Mesothelial cell of epicardium (in vitro differentiated cells): Measurements from ENCODE around the gene SYNGR4. TPM values are rescaled to one million over a fixed set of nuclear protein-coding genes. Genes with fewer than 3 reads are reported as not detected.
A peak's percentile ranks its signal among the peaks of the same experiment; 100 is the strongest.
"Not testable (repeated sequence)": the region's sequence is repeated elsewhere in the genome, so short reads cannot be mapped to it uniquely, and the experiment has no call there.

Experiments
- DNase-seq, 2 experiments: peaks; one replicate each; pipeline ENCODE4 v3.0.0; 2021; ENCODE audit warnings: low spot score in 2 of 2; ENCODE audit not compliant: unreplicated experiment in 2 of 2
- H3K27ac Mint-ChIP-seq: 2 replicates; pipeline ENCODE4 v1.8.0; 2021; ENCODE audit warnings: mixed read lengths
- H3K27me3 Mint-ChIP-seq: 2 replicates; pipeline ENCODE4 v1.8.0; 2021; ENCODE audit warnings: low read depth, mixed read lengths
- H3K36me3 Mint-ChIP-seq: 2 replicates; pipeline ENCODE4 v1.8.0; 2021; ENCODE audit warnings: mixed read lengths
- H3K4me1 Mint-ChIP-seq: 2 replicates; pipeline ENCODE4 v1.8.0; 2021; ENCODE audit warnings: mixed read lengths
- H3K4me3 Mint-ChIP-seq: 2 replicates; pipeline ENCODE4 v1.8.0; 2021; ENCODE audit warnings: mild to moderate bottlenecking, moderate library complexity, mixed read lengths
- H3K9me3 Mint-ChIP-seq: 2 replicates; pipeline ENCODE4 v1.8.0; 2021; ENCODE audit warnings: mixed read lengths
- CTCF ChIP-seq: fragments of 200-600 bp; sonication (generic); IDR thresholded peaks from one replicate; pipeline ENCODE4 v1.5.0; 2021; ENCODE audit warnings: antibody characterized with exemption; ENCODE audit not compliant: unreplicated experiment
- total RNA-seq: library from RNA; stranded (reverse); gene quantifications from 3 replicates; pipeline ENCODE4 v1.2.1, GENCODE V29; 2021

SYNGR4 gene
- total RNA-seq, 1 donor from 2014 or later: not detected

DNA sequence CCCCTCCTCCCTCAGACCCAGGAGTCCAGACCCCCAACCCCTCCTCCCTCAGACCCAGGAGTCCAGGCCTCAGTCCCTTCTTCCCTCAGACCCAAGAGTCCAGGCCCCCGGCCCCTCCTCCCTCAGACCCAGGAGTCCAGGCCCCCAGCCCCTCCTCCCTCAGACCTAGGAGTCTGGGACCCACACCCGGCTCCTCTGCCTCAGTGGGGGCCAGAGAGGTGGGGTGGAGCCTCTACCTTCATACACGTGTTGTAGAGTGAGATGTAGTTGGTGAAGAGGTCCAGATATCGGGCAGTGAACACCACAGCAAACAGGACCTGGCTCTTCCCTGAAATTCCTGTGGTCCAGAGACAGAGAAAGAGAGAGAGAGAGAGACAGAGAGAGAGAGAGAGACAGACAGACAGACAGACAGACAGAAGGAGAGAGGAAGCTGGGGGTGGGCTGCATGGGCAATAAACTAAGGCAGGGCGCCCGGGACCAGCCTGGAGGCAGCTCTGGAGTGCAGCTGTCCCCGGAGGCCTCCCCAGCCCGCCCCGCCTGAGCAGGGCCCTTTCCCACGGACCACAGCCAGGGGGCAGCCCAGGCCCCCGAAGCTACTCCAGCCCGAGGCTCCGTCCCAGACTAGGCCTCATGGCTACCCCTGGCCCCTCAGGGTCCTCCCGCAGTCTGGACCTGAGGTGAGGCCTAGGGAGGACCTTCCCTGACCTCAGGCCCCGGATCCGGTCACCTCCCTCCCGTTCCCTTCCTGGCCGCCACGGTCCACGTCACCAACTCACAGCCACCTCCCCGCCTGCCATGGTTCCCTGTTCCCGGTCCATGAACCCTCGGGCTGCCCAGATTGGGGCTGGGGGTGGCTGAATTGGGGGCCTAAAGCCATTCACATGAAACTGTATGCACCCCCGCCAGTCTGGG, 26.3 kb downstream of the SYNGR4 start:
- peak; percentile 52 for TF ChIP-seq CTCF
- peaks cover 28% of the 10 kb centered on the region for H3K4me1 Mint-ChIP-seq
- H3K27me3 Mint-ChIP-seq: peaks cover 20% of the 10 kb centered on the region
- peak in 1 of 2 experiments; percentile 82 for DNase-seq
- peak overlapping the region; percentile 97 for H3K27ac Mint-ChIP-seq
- H3K9me3 Mint-ChIP-seq: no peaks in the 10 kb centered on the region
- peak overlapping the region; percentile 96 for H3K4me3 Mint-ChIP-seq
- peaks cover 18% of the 10 kb centered on the region for H3K36me3 Mint-ChIP-seq

- Mint-ChIP-seq H3K4me1 (peaks cover 37% of the 10 kb centered on the region), H3K27ac (peak within 1 kb of the TSS; percentile 97), H3K9me3 (no peaks in the 10 kb centered on the region), H3K36me3 (peaks cover 14% of the 10 kb centered on the region), H3K27me3 (peaks cover 28% of the 10 kb centered on the region), H3K4me3 (peak within 1 kb of the TSS; percentile 96)
- TF ChIP-seq CTCF: peak; percentile 82
- peak; percentile 73 to 93 for DNase-seq
Measured at GRCh38 chr19:48391100-48392005, 27.2 kb downstream of the SYNGR4 start, which contains the start of gene KDELR1. TSS of gene KDELR1 (minus strand) at chr19:48391551. CDS start at chr19:48391358, 193 bp downstream.

DNA sequence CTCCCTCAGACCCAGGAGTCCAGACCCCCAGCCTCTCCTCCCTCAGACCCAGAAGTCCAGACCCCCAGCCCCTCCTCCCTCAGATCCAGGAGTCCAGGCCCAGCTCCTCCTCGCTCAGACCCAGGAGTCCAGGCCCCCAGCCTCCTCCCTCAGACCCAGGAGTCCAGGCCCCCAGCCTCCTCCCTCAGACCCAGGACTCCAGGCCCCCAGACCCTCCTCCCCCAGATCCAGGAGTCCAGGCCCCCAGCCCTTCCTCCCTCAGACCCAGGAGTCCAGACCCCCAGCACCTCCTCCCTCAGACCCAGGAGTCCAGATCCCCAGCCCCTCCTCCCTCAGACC, 27.8 kb downstream of the SYNGR4 start:
- peak overlapping the region; percentile 96 for H3K4me3 Mint-ChIP-seq

DNA sequence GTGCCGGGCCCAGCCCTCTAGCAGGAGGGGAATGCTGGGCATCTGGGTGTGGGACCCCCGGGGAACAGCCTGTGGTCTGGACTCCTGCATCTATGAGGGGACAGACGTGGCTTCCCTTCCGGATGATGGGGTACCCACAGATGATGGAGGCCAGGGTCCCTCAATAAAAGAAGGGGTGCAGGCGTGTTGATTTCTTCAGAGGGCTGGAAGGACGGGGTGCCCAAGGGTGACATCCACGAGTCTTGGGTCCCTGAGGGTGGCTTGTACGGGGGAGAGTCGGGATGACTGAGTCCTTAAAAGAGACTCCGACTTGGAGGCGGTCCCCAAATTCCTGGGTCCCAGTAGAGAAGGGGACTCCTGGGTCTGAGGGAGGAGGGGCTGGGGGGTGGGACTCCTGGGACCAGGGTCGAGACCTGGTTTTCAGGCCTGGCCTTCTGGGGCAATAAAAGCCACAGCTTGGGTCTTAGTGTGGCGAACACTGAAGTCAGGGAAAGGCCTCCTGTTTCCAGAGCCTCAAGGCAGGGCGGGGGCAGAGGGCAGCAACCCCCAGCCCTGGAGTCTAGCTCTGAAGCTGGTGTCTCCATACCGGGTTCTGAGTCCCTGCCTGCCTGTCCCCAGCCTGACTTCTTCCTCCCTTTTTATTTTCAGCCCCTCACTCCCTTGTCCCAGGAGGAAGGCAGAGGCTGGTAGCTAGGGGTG, 28.8 kb downstream of the SYNGR4 start:
- H3K4me3 Mint-ChIP-seq: peak overlapping the region; percentile 76
- peaks cover 7% of the 10 kb centered on the region for H3K36me3 Mint-ChIP-seq
- no peak for TF ChIP-seq CTCF

More for the DNA sequence above, 27.8 kb downstream of the SYNGR4 start:
- peaks cover 43% of the 10 kb centered on the region for H3K4me1 Mint-ChIP-seq
- DNase-seq, H3K9me3 Mint-ChIP-seq, H3K27ac Mint-ChIP-seq: not testable (repeated sequence)
- peaks cover 13% of the 10 kb centered on the region for H3K36me3 Mint-ChIP-seq
- H3K27me3 Mint-ChIP-seq: peaks cover 28% of the 10 kb centered on the region

DNA sequence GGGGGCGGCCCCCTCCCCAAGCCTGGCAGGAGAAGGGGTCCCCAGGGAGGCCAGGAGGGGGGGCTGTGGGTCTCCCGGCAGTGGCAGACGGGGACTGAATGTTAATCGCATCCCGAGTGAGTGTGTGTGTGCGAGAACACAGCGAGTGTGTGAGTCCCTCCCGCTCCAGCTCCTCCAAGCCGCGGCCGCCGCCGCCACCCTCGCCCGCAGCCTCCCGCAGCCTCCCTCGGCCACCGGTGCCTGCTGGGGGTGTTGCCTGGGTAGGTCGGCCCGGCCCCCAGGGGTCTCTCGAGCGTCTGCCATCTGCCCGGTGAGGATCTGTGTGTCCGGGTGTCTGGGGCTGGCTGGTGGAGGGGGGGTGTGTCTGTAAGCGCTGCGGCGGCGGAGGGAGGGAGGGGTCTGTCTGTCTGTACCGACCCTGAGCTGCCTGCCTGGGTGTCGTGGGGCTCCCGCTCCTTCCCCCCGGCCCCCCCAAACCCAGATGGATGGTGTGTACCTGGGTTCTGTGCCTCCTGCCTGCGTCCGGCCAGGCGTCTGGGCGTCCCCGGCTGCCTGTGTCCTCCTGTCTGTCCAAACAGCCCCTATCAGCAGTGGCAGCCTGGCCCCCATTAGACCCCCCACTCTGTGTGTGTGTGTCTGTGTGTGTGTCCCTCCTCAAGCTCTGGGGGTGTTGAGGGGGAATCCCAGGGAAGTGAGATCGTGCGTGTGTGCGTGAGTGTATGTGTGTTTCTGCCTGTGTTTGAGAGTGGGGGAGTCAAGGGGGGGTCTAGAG, 29.6 kb downstream of the SYNGR4 start, which contains the start of gene GRIN2D:
Gene GRIN2D, plus strand, starts transcription at position 110 of the 772 bp plus-strand sequence. CDS start 4,725 bp downstream, outside the sequence.
- peaks cover 36% of the 10 kb centered on the region for H3K27me3 Mint-ChIP-seq
- H3K9me3 Mint-ChIP-seq: no peaks in the 10 kb centered on the region
- peak within 1 kb of the TSS; percentile 30 for H3K27ac Mint-ChIP-seq
- H3K4me1 Mint-ChIP-seq: peaks cover 50% of the 10 kb centered on the region
- TF ChIP-seq CTCF: no peak
- no peaks in the 10 kb centered on the region for H3K36me3 Mint-ChIP-seq
- peak within 1 kb of the TSS; percentile 76 for H3K4me3 Mint-ChIP-seq
- peak in 1 of 2 experiments; percentile 65 for DNase-seq

More for the DNA sequence above, 28.8 kb downstream of the SYNGR4 start:
- H3K9me3 Mint-ChIP-seq: no peaks in the 10 kb centered on the region
- DNase-seq: no peak
- H3K4me1 Mint-ChIP-seq: peaks cover 53% of the 10 kb centered on the region
- H3K27me3 Mint-ChIP-seq: peaks cover 35% of the 10 kb centered on the region
- peak overlapping the region; percentile 30 for H3K27ac Mint-ChIP-seq
